Liver (tissue), 3 donors: ENCODE results near the gene FBXO8.

Source experiments
- CTCF ChIP-seq: fragments of 150-350 bp; IDR thresholded peaks from 2 replicates; pipeline ENCODE4 v1.5.1; 2017; ENCODE audit warnings: improper control_type of control experiment, low read depth, low read length; ENCODE audit not compliant: missing input control
- FOXA1 ChIP-seq: IDR thresholded peaks from 2 replicates; pipeline ENCODE4 v1.6.1; 2016; ENCODE audit warnings: antibody characterized with exemption
- GABPA ChIP-seq, 2 donors: IDR thresholded peaks in 1 of 2; conservative IDR thresholded peaks in 1 of 2; 2 replicates each; pipeline ENCODE4 v1.6.1; 2016; ENCODE audit warnings: antibody characterized with exemption in 2 of 2, mild to moderate bottlenecking in 1 of 2, moderate library complexity in 1 of 2
- REST ChIP-seq: IDR thresholded peaks from 2 replicates; pipeline ENCODE4 v1.6.1; 2016; ENCODE audit warnings: antibody characterized with exemption, mild to moderate bottlenecking
- donor health status: healthy.
- donor health status: healthy.

GRCh38 chr4:174281901-174282300 lies 1.6 kb downstream of the FBXO8 start:
- no peak for TF ChIP-seq GABPA (IDR thresholded peaks at IDR 0.05 in 1 of 2, conservative IDR thresholded peaks at IDR 0.05 in 1 of 2)
- TF ChIP-seq FOXA1 = no peak
- TF ChIP-seq REST = no peak
- TF ChIP-seq CTCF = no peak
